ENCODE data around the gene RALGPS1.

The RALGPS1 gene

GRCh38 chr9:127250896-127251391 is 336.4 kb downstream of the RALGPS1 start:
- no peak for TF ChIP-seq CTCF (conservative IDR thresholded peaks at IDR 0.05; ENCODE audit: low read depth, low read length)
- no peak overlapping the region for H3K4me3 ChIP-seq (ENCODE audit: low read length)
- no peak for DNase-seq (ENCODE audit: low read depth)

- DNase-seq (ENCODE audit: low read depth) = no peak
- H3K4me3 ChIP-seq (ENCODE audit: low read length) = no peak overlapping the region
- TF ChIP-seq CTCF (conservative IDR thresholded peaks at IDR 0.05; ENCODE audit: low read depth, low read length) = no peak
Measured at GRCh38 chr9:127252410-127253318, 338.1 kb downstream of the RALGPS1 start.

GRCh38 chr9:127253446-127253845 is 338.9 kb downstream of the RALGPS1 start:
- no peak overlapping the region for H3K4me3 ChIP-seq (ENCODE audit: low read length)
- DNase-seq (ENCODE audit: low read depth) = no peak
- TF ChIP-seq CTCF (conservative IDR thresholded peaks at IDR 0.05; ENCODE audit: low read depth, low read length) = no peak

- DNase-seq (ENCODE audit: low read depth) = no peak
- TF ChIP-seq CTCF (conservative IDR thresholded peaks at IDR 0.05; ENCODE audit: low read depth, low read length) = no peak
- H3K4me3 ChIP-seq (ENCODE audit: low read length) = no peak overlapping the region
Measured at GRCh38 chr9:127255692-127256091, 341.1 kb downstream of the RALGPS1 start.

- no peak overlapping the region for H3K4me3 ChIP-seq (ENCODE audit: low read length)
- no peak for DNase-seq (ENCODE audit: low read depth)
- TF ChIP-seq CTCF (conservative IDR thresholded peaks at IDR 0.05; ENCODE audit: low read depth, low read length) = no peak
Measured at GRCh38 chr9:127256324-127256723, 341.7 kb downstream of the RALGPS1 start.

GRCh38 chr9:127258606-127259471 is 344.3 kb downstream of the RALGPS1 start:
- no peak for TF ChIP-seq CTCF (conservative IDR thresholded peaks at IDR 0.05; ENCODE audit: low read depth, low read length)
- DNase-seq (ENCODE audit: low read depth) = no peak
- H3K4me3 ChIP-seq (ENCODE audit: low read length) = no peak overlapping the region

Measured in retinal pigment epithelial cell (primary cell).